Vagina (tissue), 2 donors: Measurements from ENCODE around the gene COASY. TPM values are rescaled to one million over a fixed set of nuclear protein-coding genes. Genes with fewer than 3 reads are reported as not detected.
"Not testable (repeated sequence)": the region's sequence is repeated elsewhere in the genome, so short reads cannot be mapped to it uniquely, and the experiment has no call there.

ENCODE experiments used
- DNase-seq, 2 donors: peaks; one replicate each; pipeline ENCODE4 v3.0.0-alpha.2; 2017; ENCODE audit errors: extremely low spot score in 2 of 2
- H3K27ac ChIP-seq: fragments of 200-600 bp; sonication (generic); one replicate; pipeline ENCODE4 v1.5.1; 2019
- H3K27me3 ChIP-seq: fragments of 200-600 bp; sonication (generic); one replicate; pipeline ENCODE4 v1.5.1; 2019
- H3K36me3 ChIP-seq, 2 donors: fragments of 200-600 bp; sonication (generic); one replicate each; pipeline ENCODE4 v1.5.1; 2017 to 2019
- H3K4me1 ChIP-seq: fragments of 200-600 bp; sonication (generic); one replicate; pipeline ENCODE4 v1.5.1; 2019
- H3K4me3 ChIP-seq, 2 donors: fragments of 200-600 bp; sonication (generic); 1 replicate in 1 of 2; 2 replicates in 1 of 2; pipeline ENCODE4 v1.5.1; 2016 to 2019
- H3K9me3 ChIP-seq: fragments of 200-600 bp; sonication (generic); one replicate; pipeline ENCODE4 v1.5.1; 2019
- POLR2A ChIP-seq, 2 donors: fragments of 450-650 bp; IDR thresholded peaks; one replicate each; pipeline ENCODE4 v1.6.1; 2017; ENCODE audit warnings: antibody characterized with exemption in 2 of 2, mild to moderate bottlenecking in 2 of 2, moderate library complexity in 2 of 2
- POLR2AphosphoS5 ChIP-seq, 2 donors: sonication (generic); formaldehyde crosslinking; IDR thresholded peaks; one replicate each; pipeline ENCODE4 v1.9.0; 2017; ENCODE audit warnings: antibody characterized with exemption in 2 of 2, mild to moderate bottlenecking in 2 of 2, low read depth in 1 of 2; ENCODE audit not compliant: insufficient read depth in 1 of 2
- intact Hi-C: fragments of 100-400 bp; cut with DNase I; formaldehyde crosslinking; loops from one replicate; pipeline ENCODE4 v1.15.1; 2023
- total RNA-seq: library from RNA; depleted of rRNA; stranded (reverse); fragments of >200 nt; gene quantifications from one replicate; pipeline ENCODE4 v1.2.3, GENCODE V29; 2016
- TF ChIP-seq, protein P1 (sequence below), 3 experiments: fragments of 450-650 bp in 2 of 3; fragments of 200-600 bp in 1 of 3; sonication (generic) in 1 of 3; IDR thresholded peaks; one replicate each; pipeline ENCODE4 v1.5.1; 2017 to 2019; ENCODE audit warnings: antibody characterized with exemption in 3 of 3, mild to moderate bottlenecking in 2 of 3, moderate library complexity in 2 of 3

COASY gene
- total RNA-seq, 1 donor from 2014 or later, result 24.8 TPM

DNA sequence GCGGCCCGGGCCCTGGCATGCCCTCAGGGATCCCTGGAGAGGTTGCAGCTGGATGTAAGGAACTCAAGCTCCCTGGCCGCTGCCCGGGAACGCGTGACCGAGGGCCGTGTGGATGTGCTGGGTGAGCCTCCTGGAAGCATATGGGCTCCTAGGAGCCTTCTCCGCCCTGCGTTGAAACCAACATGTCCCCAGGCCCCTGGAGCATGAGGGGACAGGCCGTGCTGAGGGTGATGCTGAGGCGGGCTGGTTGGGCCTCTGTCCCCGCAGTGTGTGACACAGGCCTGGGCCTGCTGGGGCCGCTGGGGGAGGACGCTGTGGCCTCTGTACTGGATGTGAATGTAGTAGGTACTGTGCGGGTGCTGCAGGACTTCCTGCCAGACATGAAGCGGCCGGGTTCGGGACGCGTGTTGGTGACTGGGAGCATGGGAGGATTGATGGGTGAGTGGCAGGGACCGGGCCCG lies 14.9 kb upstream of the COASY start:
- intact Hi-C loops, result no loop called here
- TF ChIP-seq POLR2A (IDR thresholded peaks at IDR 0.05) (no peak), POLR2AphosphoS5 (IDR thresholded peaks at IDR 0.05; ENCODE audit: insufficient read depth in 1 of 2, low read depth in 1 of 2) (no peak)
- TF ChIP-seq, protein P1, sequence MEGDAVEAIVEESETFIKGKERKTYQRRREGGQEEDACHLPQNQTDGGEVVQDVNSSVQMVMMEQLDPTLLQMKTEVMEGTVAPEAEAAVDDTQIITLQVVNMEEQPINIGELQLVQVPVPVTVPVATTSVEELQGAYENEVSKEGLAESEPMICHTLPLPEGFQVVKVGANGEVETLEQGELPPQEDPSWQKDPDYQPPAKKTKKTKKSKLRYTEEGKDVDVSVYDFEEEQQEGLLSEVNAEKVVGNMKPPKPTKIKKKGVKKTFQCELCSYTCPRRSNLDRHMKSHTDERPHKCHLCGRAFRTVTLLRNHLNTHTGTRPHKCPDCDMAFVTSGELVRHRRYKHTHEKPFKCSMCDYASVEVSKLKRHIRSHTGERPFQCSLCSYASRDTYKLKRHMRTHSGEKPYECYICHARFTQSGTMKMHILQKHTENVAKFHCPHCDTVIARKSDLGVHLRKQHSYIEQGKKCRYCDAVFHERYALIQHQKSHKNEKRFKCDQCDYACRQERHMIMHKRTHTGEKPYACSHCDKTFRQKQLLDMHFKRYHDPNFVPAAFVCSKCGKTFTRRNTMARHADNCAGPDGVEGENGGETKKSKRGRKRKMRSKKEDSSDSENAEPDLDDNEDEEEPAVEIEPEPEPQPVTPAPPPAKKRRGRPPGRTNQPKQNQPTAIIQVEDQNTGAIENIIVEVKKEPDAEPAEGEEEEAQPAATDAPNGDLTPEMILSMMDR (IDR thresholded peaks at IDR 0.05), result no peak
- Histone ChIP-seq H3K4me1 (peaks cover 9% of the 10 kb centered on the region), H3K9me3 (no peaks in the 10 kb centered on the region), H3K27ac (no peak overlapping the region), H3K36me3 (peaks cover 0 to 12% of the 10 kb centered on the region in 2 donors), H3K27me3 (no peaks in the 10 kb centered on the region), H3K4me3 (no peak overlapping the region)
- no peak for DNase-seq

DNA sequence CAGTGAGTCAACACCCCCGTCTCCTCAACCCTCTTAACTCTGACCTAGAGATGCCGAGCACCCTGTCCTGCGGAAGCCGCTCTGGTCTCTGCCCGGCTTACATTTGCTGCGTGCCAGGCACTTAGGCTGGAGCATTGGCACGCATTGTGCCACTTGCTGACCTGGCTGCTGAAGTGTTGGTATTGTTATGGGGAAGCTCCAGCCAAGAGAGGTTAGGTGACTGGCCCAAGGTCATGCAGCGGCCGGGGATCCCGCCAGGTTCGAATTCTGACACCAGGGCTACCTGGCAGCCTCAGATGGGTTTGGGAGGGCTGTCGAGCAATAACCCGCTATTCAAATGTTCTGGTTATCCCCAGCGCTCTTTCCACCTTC lies 14.3 kb upstream of the COASY start:
- Histone ChIP-seq H3K27me3 (no peaks in the 10 kb centered on the region), H3K27ac (no peak overlapping the region), H3K9me3 (no peaks in the 10 kb centered on the region), H3K36me3 (peaks cover 0 to 7% of the 10 kb centered on the region in 2 donors), H3K4me3 (no peak overlapping the region), H3K4me1 (peaks cover 9% of the 10 kb centered on the region)
- no peak for DNase-seq
- intact Hi-C loops, result no loop called here
- TF ChIP-seq POLR2A (IDR thresholded peaks at IDR 0.05) (no peak), POLR2AphosphoS5 (IDR thresholded peaks at IDR 0.05; ENCODE audit: insufficient read depth in 1 of 2, low read depth in 1 of 2) (no peak)
- TF ChIP-seq, protein P1 (IDR thresholded peaks at IDR 0.05), result no peak

DNA sequence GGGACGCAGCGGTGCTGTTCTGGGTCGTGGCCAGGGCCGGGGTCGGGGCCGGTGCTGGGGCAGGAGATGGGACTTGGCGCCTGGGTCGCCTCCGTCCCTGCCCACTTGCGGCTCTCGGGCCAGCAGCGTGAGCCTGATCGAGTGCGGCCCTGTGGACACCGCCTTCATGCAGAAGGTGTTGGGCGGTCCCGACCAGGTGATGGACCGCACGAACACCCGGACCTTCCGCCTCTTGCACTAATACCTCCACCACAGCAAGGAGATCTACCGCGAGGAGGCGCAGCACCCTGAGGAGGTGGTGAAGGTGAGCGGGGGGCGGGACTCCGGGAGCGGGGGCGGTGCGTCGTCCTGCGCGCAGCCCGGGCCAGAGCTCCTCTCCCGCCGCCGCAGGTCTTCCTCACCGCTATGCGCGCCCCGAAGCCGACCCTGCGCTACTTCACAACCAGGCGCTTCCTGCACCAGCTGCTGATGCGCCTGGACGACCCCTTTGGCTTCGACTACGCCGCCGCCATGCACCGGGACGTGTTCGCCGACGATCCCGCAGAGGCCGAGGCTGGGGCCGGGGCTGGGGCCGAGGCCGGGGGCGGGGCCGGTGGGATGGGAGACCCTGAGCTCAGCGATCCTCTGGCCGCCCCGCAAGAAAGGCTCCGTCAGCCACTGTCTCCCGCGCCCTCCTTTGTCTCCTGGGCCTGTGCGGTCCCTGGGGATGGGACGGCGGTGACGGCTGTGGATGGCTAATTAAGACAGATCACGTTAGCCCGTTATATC lies 13.7 kb upstream of the COASY start:
- no peak for DNase-seq
- Histone ChIP-seq H3K9me3 (no peaks in the 10 kb centered on the region), H3K36me3 (peaks cover 0 to 1% of the 10 kb centered on the region in 2 donors), H3K4me1 (peaks cover 14% of the 10 kb centered on the region), H3K27ac (no peak overlapping the region), H3K27me3 (no peaks in the 10 kb centered on the region), H3K4me3 (peak overlapping the region; percentile 38 to 43)
- intact Hi-C loops, result no loop called here
- TF ChIP-seq, protein P1 (IDR thresholded peaks at IDR 0.05), result no peak
- no peak for TF ChIP-seq POLR2A (IDR thresholded peaks at IDR 0.05)
- no peak for TF ChIP-seq POLR2AphosphoS5 (IDR thresholded peaks at IDR 0.05; ENCODE audit: insufficient read depth in 1 of 2, low read depth in 1 of 2)

DNA sequence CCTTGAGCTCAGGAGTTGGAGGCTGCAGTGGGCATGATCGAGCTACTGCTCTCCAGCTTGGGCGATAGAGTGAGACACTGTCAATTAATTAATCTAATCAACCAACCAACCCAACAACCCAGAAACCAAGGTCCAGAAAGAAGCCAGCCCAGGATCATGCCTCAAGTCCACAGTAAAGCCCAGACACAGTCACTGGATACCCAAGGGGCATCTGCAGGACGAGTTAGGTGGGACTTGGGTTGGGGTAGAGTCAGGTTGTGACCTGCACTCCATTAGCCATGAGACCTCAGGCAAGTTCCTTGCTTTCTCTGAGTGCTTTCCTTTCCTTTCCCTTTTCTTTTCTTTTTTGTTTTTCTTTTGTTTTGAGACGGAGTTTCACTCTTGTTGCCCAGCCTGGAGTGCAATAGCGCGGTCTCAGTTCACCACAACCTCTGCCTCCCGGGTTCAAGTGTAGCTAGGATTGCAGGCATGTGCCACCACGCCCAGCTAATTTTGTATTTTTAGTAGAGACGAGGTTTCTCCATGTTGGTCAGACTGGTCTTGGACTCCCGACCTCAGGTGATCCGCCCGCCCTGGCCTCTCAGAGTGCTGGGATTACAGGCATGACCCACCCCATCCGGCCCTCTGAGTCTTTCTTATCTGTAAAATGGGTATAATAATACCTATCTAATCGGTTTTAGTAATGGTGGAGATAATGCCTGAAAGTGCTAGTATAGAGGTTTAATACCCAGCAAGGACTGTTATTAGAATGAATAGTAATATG lies 12.8 kb upstream of the COASY start:
- Histone ChIP-seq H3K36me3 (no peaks in the 10 kb centered on the region), H3K9me3 (no peaks in the 10 kb centered on the region), H3K4me1 (peaks cover 23% of the 10 kb centered on the region), H3K27me3 (no peaks in the 10 kb centered on the region), H3K27ac (no peak overlapping the region), H3K4me3 (no peak overlapping the region)
- intact Hi-C loops, result no loop called here
- TF ChIP-seq, protein P1 (IDR thresholded peaks at IDR 0.05), result no peak
- TF ChIP-seq POLR2A (IDR thresholded peaks at IDR 0.05) (no peak), POLR2AphosphoS5 (IDR thresholded peaks at IDR 0.05; ENCODE audit: insufficient read depth in 1 of 2, low read depth in 1 of 2) (no peak)
- no peak for DNase-seq

DNA sequence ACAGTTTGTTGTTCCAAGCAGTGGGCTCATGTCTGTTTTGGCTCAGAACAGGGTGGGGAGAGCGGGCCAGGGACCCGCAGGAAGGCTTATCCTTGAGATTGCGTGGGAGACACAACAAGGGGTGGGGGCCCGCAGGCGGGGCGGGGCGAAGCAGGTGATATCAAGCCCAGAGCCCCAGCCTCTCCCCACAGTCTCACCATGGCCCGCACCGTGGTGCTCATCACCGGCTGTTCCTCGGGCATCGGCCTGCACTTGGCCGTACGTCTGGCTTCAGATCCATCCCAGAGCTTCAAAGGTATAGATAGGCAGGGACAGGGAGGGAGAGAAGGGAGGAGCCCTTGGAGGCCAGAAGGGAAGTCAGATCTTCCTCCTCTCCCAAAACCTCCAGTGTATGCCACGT lies 9.2 kb upstream of the COASY start, which contains the start of gene HSD17B1:
TSS of gene HSD17B1 (plus strand) at position 188 of the 400 bp plus-strand sequence. CDS start at position 199, 11 bp downstream.
- intact Hi-C loops, H3K36me3 ChIP-seq, H3K9me3 ChIP-seq, H3K27me3 ChIP-seq: not testable (repeated sequence)
- Histone ChIP-seq H3K27ac (peak within 1 kb of the TSS; percentile 74), H3K4me1 (peaks cover 38% of the 10 kb centered on the region), H3K4me3 (peak within 1 kb of the TSS; percentile 72 to 76)
- peak in 1 of 2 donors; percentile 80 for DNase-seq
